AG09319 (cell line): ENCODE measurements around the gene SEPTIN2.
"Not testable (repeated sequence)": the region's sequence is repeated elsewhere in the genome, so short reads cannot be mapped to it uniquely, and the experiment has no call there.

Experiments used
- DNase-seq: peaks from one replicate; pipeline ENCODE4 v3.0.0-alpha.2; 2010; ENCODE audit warnings: low read depth; ENCODE audit errors: extremely low read depth
- TF ChIP-seq, protein P1 (sequence below): IDR thresholded peaks from 2 replicates; pipeline ENCODE4 v1.5.1; 2011; ENCODE audit warnings: low read depth, mild to moderate bottlenecking, inconsistent platforms, low read length, moderate library complexity

SEPTIN2 gene

DNA sequence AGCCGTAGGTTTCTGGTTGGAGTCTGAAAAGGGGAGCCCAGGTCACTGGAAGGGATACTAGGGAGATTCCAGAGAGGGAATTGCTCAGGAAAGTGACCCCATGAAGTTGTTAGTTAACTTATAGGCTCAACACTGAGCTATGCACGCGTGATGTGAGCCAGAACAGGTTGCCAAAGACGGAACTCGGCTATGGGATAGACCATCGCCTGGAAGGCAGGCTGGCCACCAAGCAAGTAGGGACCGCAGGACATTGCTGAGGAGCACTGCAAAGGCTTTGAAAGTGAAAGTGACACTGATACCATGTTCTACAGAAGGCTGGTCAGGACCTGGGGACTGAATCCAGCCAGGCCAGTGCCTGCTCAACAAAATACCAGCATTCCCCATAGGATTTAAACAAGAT is 47.7 kb downstream of the SEPTIN2 start:
- TF ChIP-seq, protein P1, sequence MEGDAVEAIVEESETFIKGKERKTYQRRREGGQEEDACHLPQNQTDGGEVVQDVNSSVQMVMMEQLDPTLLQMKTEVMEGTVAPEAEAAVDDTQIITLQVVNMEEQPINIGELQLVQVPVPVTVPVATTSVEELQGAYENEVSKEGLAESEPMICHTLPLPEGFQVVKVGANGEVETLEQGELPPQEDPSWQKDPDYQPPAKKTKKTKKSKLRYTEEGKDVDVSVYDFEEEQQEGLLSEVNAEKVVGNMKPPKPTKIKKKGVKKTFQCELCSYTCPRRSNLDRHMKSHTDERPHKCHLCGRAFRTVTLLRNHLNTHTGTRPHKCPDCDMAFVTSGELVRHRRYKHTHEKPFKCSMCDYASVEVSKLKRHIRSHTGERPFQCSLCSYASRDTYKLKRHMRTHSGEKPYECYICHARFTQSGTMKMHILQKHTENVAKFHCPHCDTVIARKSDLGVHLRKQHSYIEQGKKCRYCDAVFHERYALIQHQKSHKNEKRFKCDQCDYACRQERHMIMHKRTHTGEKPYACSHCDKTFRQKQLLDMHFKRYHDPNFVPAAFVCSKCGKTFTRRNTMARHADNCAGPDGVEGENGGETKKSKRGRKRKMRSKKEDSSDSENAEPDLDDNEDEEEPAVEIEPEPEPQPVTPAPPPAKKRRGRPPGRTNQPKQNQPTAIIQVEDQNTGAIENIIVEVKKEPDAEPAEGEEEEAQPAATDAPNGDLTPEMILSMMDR = no peak
- DNase-seq = no peak

DNA sequence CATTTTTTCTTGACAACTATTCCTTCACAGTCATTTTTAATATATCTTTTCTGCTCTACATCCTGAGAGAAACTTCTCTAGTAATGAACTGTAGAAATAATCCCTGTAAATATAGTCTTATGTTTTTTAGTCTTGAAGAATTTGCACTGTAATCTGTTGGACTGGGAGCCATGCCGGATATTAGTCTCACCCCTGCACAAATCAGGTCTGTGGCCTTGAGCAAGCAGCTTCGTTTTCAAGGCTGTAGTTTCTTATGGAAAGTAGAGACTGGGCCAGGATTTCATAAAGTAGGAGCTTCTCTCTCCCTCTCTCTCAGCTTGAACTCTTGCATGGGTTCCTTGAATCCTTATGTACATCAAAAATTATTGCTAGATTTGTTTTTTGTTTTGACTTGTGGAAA is 49.1 kb downstream of the SEPTIN2 start:
- DNase-seq = no peak
- TF ChIP-seq, protein P1 = no peak

DNA sequence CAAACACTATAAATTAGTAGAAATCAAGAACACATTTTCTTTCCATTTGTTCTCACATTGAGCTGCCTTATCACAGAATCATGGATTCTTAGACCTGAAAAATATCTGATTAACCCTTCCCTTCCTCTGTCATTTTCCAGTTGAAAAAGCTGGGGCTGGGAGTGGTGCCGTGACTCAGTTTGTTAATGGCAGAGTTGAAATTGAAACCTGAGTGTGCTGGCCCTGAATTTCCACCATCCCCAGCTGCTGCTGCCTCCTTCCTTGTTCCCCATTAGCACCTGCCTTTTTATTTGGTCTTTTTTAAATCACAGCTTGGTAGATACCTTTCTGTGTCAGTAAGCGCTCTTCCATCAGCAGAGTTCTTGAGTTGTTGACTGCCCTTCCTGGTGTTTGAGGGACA is 51.0 kb downstream of the SEPTIN2 start:
- DNase-seq = no peak

DNA sequence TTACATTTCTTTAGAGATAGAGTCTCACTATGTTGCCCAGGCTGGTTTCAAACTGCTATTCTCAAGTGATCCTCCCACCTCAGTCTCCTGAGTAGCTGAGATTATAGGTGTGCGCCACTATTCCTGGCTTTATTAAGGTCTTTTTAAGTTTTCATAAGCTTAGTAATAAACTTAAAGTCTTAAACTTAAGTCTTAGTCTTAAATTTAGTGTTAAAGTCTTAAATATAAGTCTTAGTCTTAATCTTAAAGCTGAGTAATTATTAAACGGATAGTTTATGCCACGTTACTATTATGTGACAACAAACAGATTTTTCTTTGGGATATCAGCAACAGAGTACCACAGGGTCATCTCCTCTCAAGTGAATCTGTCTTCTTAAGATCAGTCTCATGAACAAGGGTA is 52.9 kb downstream of the SEPTIN2 start:
- TF ChIP-seq, protein P1 = no peak
- DNase-seq = no peak

More for the DNA sequence above, 51.0 kb downstream of the SEPTIN2 start:
- TF ChIP-seq, protein P1 = no peak

GRCh38 chr2:241372361-241372992 is 56.8 kb downstream of the SEPTIN2 start:
- TF ChIP-seq, protein P1 = no peak
- DNase-seq = no peak

- TF ChIP-seq, protein P1 = no peak
- no peak for DNase-seq
Measured at GRCh38 chr2:241373446-241373845, 57.7 kb downstream of the SEPTIN2 start.

DNA sequence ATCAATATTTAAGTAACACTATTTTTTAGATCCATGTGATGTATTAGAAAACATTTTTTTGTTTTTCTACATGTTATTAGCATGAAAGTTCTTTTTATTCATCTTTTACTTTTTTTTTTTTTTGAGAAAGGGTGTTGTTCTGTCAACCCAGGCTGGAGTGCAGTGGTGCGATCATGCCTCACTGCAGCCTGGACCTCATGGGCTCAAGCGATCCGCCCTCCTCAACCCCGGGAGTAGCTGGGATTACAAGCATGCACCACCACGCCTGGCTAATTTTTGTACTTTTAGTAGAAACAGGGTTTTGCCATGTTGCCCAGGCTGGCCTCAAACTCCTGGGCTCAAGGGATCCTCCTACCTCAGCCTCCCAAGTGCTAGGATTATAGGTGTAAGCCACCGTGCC is 58.2 kb downstream of the SEPTIN2 start:
- not testable (repeated sequence) for DNase-seq

- TF ChIP-seq, protein P1 = no peak
Measured at GRCh38 chr2:241375300-241375699, 59.6 kb downstream of the SEPTIN2 start.

More at GRCh38 chr2:241375300-241375699, 59.6 kb downstream of the SEPTIN2 start:
- no peak for DNase-seq
